ENCODE data around the gene DENND1A.

- no peak for TF ChIP-seq CTCF (IDR thresholded peaks at IDR 0.05)
- no peak for TF ChIP-seq EP300 (IDR thresholded peaks at IDR 0.05)
- no peak for TF ChIP-seq POLR2AphosphoS5 (IDR thresholded peaks at IDR 0.05)
Observed at GRCh38 chr9:123654994-123655637, 274.8 kb downstream of the DENND1A start.
